Measurements from ENCODE around the gene MRPS30.

DNA sequence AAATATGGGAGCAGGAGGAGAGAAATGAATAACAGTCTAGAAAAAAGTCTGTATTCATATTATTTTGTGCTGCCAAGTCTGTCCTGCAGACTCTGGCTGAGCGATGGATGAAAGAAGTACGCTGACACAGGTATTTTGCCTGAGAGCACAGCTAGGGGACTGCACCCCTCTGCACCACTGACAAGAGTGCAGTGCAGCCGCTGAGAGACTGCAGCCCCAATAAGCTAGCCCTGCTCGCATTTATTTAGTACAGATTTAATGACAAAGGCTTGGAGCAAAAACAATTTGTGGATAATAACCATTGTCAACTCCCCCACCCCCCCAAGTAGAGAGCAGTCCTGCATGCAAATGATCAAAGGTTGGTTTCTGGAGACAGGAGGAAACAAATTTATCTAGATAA, 13.3 kb upstream of the MRPS30 start:
- no peak for TF ChIP-seq EZH2 (IDR thresholded peaks at IDR 0.05; ENCODE audit: low read length)
- TF ChIP-seq, protein P1, sequence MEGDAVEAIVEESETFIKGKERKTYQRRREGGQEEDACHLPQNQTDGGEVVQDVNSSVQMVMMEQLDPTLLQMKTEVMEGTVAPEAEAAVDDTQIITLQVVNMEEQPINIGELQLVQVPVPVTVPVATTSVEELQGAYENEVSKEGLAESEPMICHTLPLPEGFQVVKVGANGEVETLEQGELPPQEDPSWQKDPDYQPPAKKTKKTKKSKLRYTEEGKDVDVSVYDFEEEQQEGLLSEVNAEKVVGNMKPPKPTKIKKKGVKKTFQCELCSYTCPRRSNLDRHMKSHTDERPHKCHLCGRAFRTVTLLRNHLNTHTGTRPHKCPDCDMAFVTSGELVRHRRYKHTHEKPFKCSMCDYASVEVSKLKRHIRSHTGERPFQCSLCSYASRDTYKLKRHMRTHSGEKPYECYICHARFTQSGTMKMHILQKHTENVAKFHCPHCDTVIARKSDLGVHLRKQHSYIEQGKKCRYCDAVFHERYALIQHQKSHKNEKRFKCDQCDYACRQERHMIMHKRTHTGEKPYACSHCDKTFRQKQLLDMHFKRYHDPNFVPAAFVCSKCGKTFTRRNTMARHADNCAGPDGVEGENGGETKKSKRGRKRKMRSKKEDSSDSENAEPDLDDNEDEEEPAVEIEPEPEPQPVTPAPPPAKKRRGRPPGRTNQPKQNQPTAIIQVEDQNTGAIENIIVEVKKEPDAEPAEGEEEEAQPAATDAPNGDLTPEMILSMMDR (optimal IDR thresholded peaks at IDR 0.05 in 1 of 3, IDR thresholded peaks at IDR 0.05 in 1 of 3, conservative IDR thresholded peaks at IDR 0.05 in 1 of 3; ENCODE audit: extremely low read depth in 1 of 3, insufficient read depth in 2 of 3, low read length in 3 of 3), result no peak

Data from keratinocyte (primary cell).